ENCODE measurements around the gene ANKRD10.

The ANKRD10 gene

DNA sequence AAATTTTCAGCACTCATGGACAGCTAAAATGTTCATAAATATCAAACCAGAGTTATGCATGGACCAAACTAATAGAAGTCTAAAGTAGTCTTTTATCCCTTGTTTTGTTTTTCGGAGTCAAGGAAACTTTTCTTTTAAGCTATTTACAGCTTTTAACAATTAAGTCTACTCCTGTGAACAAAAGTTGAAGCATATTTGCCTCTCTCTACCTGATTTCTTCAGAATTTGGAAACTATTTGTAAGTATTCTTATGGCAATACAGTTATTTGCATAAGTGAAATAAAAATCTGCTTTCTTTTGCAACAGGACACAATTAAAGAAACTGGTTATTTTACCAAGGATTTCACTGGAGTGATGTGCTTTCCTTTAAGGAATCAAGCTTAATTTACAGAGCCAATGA, 47.1 kb upstream of the ANKRD10 start:
- H3F3A ChIP-seq (ENCODE audit: control insufficient read depth, insufficient read depth) = no peaks in the 10 kb centered on the region
- H3K9me3 ChIP-seq (ENCODE audit: control insufficient read depth, insufficient read depth, low read length) = peaks cover 5% of the 10 kb centered on the region; the same call in 1 of the 2 replicates
- H3K79me2 ChIP-seq (ENCODE audit: control insufficient read depth, low read length) = no peaks in the 10 kb centered on the region
- H3K4me1 ChIP-seq (ENCODE audit: control insufficient read depth, low read length) = no peaks in the 10 kb centered on the region
- no peaks in the 10 kb centered on the region for H3K9me2 ChIP-seq (replicated peaks; ENCODE audit: control insufficient read depth, low read length)
- H3K27ac ChIP-seq (ENCODE audit: low read depth, low read length) = no peak overlapping the region
- no peaks in the 10 kb centered on the region for H4K20me1 ChIP-seq (ENCODE audit: control insufficient read depth, insufficient read depth, low read depth, low read length)
- no peaks in the 10 kb centered on the region for H3K36me3 ChIP-seq (ENCODE audit: control insufficient read depth, low read length)
- no peak overlapping the region for H3K4me2 ChIP-seq (ENCODE audit: low read length)
- H3K4me3 ChIP-seq (ENCODE audit: low read length) = no peak overlapping the region
- peaks cover 8% of the 10 kb centered on the region for H3K27me3 ChIP-seq (ENCODE audit: control insufficient read depth, low read length)
- TF ChIP-seq CTCF (IDR thresholded peaks at IDR 0.05; ENCODE audit: low read depth, low read length, poor library complexity, severe bottlenecking) = no peak
- TF ChIP-seq EZH2phosphoT487 (IDR thresholded peaks at IDR 0.05; ENCODE audit: borderline replicate concordance, low read length) = no peak

- no peak overlapping the region for H3K27ac ChIP-seq (ENCODE audit: low read depth, low read length)
- no peaks in the 10 kb centered on the region for H3K36me3 ChIP-seq (ENCODE audit: control insufficient read depth, low read length)
- H4K20me1 ChIP-seq (ENCODE audit: control insufficient read depth, insufficient read depth, low read depth, low read length) = no peaks in the 10 kb centered on the region
- no peak overlapping the region for H3K4me3 ChIP-seq (ENCODE audit: low read length)
- H3K9me3 ChIP-seq (ENCODE audit: control insufficient read depth, insufficient read depth, low read length) = peaks cover 5% of the 10 kb centered on the region; the same call in 1 of the 2 replicates
- no peaks in the 10 kb centered on the region for H3F3A ChIP-seq (ENCODE audit: control insufficient read depth, insufficient read depth)
- no peaks in the 10 kb centered on the region for H3K4me1 ChIP-seq (ENCODE audit: control insufficient read depth, low read length)
- no peak overlapping the region for H3K4me2 ChIP-seq (ENCODE audit: low read length)
- TF ChIP-seq CTCF (IDR thresholded peaks at IDR 0.05; ENCODE audit: low read depth, low read length, poor library complexity, severe bottlenecking) = no peak
- no peak for TF ChIP-seq EZH2phosphoT487 (IDR thresholded peaks at IDR 0.05; ENCODE audit: borderline replicate concordance, low read length)
- peaks cover 4% of the 10 kb centered on the region for H3K27me3 ChIP-seq (ENCODE audit: control insufficient read depth, low read length)
- no peaks in the 10 kb centered on the region for H3K9me2 ChIP-seq (replicated peaks; ENCODE audit: control insufficient read depth, low read length)
- no peaks in the 10 kb centered on the region for H3K79me2 ChIP-seq (ENCODE audit: control insufficient read depth, low read length)
These were observed 45.3 kb upstream of the ANKRD10 start for GRCh38 chr13:110960204-110960603.

- Histone ChIP-seq H3K4me2 (ENCODE audit: low read length) (no peak overlapping the region), H3K79me2 (ENCODE audit: control insufficient read depth, low read length) (no peaks in the 10 kb centered on the region), H3K4me1 (ENCODE audit: control insufficient read depth, low read length) (no peaks in the 10 kb centered on the region), H3K27ac (ENCODE audit: low read depth, low read length) (no peak overlapping the region), H3K9me3 (ENCODE audit: control insufficient read depth, insufficient read depth, low read length) (no peaks in the 10 kb centered on the region), H3K4me3 (ENCODE audit: low read length) (no peak overlapping the region), H3K9me2 (replicated peaks; ENCODE audit: control insufficient read depth, low read length) (no peaks in the 10 kb centered on the region), H3F3A (ENCODE audit: control insufficient read depth, insufficient read depth) (no peaks in the 10 kb centered on the region), H4K20me1 (ENCODE audit: control insufficient read depth, insufficient read depth, low read depth, low read length) (no peaks in the 10 kb centered on the region), H3K36me3 (ENCODE audit: control insufficient read depth, low read length) (no peaks in the 10 kb centered on the region), H3K27me3 (ENCODE audit: control insufficient read depth, low read length) (no peaks in the 10 kb centered on the region)
- no peak for TF ChIP-seq CTCF (IDR thresholded peaks at IDR 0.05; ENCODE audit: low read depth, low read length, poor library complexity, severe bottlenecking)
- TF ChIP-seq EZH2phosphoT487 (IDR thresholded peaks at IDR 0.05; ENCODE audit: borderline replicate concordance, low read length) = no peak
These were observed 43.1 kb upstream of the ANKRD10 start for GRCh38 chr13:110957931-110958330.
